DOHH2 (cell line): ENCODE results near the gene NRXN3.

Experiments used
- CTCF ChIP-seq: fragments of 200-600 bp; sonication (generic); IDR thresholded peaks from one replicate; pipeline ENCODE4 v1.5.1; 2014; ENCODE audit warnings: antibody characterized with exemption, mild to moderate bottlenecking, low read depth, low read length; ENCODE audit not compliant: poor library complexity, severe bottlenecking
- EZH2phosphoT487 ChIP-seq: fragments of 200-600 bp; sonication (generic); IDR thresholded peaks from 2 replicates; pipeline ENCODE4 v1.6.1; 2017; ENCODE audit warnings: borderline replicate concordance, mild to moderate bottlenecking, antibody characterized with exemption, low read length, moderate library complexity, mixed read lengths

GRCh38 chr14:79641371-79641770, 1471.2 kb downstream of the NRXN3 start:
- TF ChIP-seq CTCF (no peak), EZH2phosphoT487 (no peak)
